ENCODE measurements around the gene PGLYRP4. TPM values are rescaled to one million over a fixed set of nuclear protein-coding genes. Genes with fewer than 3 reads are reported as not detected.
A peak's percentile ranks its signal among the peaks of the same experiment; 100 is the strongest.

Gene PGLYRP4
- total and polyA plus RNA-seq, 9 donors: not detected

DNA sequence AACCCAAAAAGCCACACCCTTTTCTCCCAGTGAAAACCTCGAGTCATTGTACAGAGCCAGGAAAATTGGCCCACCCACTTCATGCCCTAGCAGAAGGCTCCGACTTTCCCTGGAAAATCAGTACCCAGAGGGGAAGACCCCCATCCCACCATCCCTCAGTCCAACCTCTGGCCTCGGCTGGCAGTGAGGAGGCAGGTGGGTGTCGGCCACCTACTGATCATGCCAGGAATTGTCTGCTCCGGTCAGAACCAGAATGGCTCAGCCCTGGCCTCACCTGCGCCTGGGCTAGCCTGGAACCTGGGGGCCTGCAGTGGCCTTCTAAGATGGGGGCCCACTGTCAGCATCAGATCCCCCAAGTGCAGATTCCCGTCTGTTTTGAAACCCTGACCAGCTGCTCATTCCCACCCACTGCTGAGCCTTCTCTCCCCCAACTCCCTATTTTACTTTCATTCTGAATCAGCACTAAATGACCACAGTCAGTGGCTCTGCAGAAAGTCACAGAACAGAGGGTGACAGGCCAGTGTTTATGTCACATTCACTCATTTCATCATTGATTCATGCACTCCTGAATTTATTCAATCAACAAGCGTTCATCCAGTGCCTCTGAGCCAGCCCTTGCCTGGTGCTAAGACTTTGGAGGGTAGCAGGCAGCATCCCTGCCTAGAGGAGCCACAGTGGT, 6.0 kb upstream of the PGLYRP4 start:
- intact Hi-C loops (cut with DNase I): loop anchor here (5.0 to 10.0 kb wide), 5 partner anchors 138 to 213 kb away; partner anchors contain the start of gene S100A2 (in 3 of the 4)
- H3K27me3 ChIP-seq: no peaks in the 10 kb centered on the region
- no peaks in the 10 kb centered on the region for H3K9me3 ChIP-seq
- H3K4me1 ChIP-seq (ENCODE audit: insufficient read depth): no peaks in the 10 kb centered on the region
- H3K36me3 ChIP-seq: no peaks in the 10 kb centered on the region
- H3K4me3 ChIP-seq: no peak overlapping the region
- DNase-seq: no peak
- H3K27ac ChIP-seq: no peak overlapping the region
- WGBS, 3 donors: 76 to 77% (median 76%) methylated on average over 8 of the region's 8 CpGs
- TF ChIP-seq POLR2A (IDR thresholded peaks at IDR 0.05): no peak
- TF ChIP-seq, protein P1, sequence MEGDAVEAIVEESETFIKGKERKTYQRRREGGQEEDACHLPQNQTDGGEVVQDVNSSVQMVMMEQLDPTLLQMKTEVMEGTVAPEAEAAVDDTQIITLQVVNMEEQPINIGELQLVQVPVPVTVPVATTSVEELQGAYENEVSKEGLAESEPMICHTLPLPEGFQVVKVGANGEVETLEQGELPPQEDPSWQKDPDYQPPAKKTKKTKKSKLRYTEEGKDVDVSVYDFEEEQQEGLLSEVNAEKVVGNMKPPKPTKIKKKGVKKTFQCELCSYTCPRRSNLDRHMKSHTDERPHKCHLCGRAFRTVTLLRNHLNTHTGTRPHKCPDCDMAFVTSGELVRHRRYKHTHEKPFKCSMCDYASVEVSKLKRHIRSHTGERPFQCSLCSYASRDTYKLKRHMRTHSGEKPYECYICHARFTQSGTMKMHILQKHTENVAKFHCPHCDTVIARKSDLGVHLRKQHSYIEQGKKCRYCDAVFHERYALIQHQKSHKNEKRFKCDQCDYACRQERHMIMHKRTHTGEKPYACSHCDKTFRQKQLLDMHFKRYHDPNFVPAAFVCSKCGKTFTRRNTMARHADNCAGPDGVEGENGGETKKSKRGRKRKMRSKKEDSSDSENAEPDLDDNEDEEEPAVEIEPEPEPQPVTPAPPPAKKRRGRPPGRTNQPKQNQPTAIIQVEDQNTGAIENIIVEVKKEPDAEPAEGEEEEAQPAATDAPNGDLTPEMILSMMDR (IDR thresholded peaks at IDR 0.05): no peak
- no peak for TF ChIP-seq EP300 (IDR thresholded peaks at IDR 0.05)

DNA sequence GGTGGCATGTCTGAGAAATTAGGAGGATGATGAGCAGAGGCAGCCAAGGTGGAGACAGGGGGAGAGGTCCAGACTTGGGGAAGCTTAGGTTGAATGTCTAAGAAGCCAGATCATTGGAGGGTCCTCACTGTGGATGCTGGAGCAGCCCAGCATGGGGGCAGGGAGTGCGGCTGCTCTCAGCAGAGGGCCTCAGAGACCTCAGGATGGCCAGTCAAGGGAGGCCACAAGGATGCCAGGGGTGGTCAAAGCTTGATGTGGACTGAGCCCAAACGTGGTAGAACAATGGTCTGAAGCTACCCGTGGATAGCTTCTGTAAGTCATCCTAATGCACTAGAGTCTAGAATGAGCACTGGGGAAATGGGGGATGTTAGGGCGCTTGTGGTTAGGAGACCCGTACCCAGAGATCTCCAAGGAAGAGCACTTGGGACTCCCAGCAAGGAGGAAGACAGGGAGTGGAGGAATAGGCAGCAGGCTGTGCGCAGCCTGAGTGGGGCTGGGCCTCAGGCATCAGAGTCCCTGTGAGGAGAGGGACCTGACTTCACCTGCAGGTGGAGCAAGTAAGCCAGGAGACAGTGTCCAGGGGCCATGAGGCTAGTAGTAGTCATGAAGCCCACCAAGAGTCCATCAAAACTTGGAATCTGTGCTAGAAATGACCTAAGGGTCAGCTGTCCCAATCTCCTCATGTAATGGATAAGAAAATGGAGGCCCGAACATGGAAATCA, 4.7 kb upstream of the PGLYRP4 start:
- Histone ChIP-seq H3K4me3 (no peak overlapping the region), H3K36me3 (no peaks in the 10 kb centered on the region), H3K9me3 (no peaks in the 10 kb centered on the region), H3K27me3 (no peaks in the 10 kb centered on the region), H3K27ac (no peak overlapping the region), H3K4me1 (ENCODE audit: insufficient read depth) (no peaks in the 10 kb centered on the region)
- intact Hi-C loops (cut with DNase I): loop anchor here (5.0 to 10.0 kb wide), 4 partner anchors 139 to 214 kb away; partner anchors contain the start of gene S100A2 (in 3 of the 4)
- WGBS, 3 donors: 81 to 91% (median 83%) methylated on average over 7 of the region's 7 CpGs
- TF ChIP-seq, protein P1 (IDR thresholded peaks at IDR 0.05): no peak
- TF ChIP-seq POLR2A (IDR thresholded peaks at IDR 0.05): no peak
- TF ChIP-seq EP300 (IDR thresholded peaks at IDR 0.05): no peak
- peak in 1 of 5 donors; percentile 34 for DNase-seq

DNA sequence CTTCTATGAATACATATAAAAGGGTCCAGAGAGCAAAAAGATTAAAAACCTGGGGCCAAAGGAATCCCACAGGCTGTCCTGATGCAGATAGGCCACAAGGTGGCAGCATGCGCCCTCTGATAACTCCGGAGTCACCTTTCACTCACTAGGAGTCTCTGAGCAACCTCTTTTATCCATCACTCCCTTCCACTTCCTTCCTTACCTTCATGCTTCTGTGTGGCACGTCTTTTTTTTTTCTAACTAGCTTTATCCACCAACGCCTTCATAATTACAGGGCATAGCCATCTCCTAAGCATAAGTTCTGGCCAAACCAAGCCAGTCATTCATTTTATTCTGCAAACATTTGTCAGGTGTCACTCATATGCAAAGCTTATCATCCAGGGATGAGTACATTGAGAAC, 3.9 kb upstream of the PGLYRP4 start:
- no peaks in the 10 kb centered on the region for H3K9me3 ChIP-seq
- no peaks in the 10 kb centered on the region for H3K36me3 ChIP-seq
- H3K27me3 ChIP-seq: no peaks in the 10 kb centered on the region
- DNase-seq: peak; percentile 61 to 83 (median 77)
- H3K4me1 ChIP-seq (ENCODE audit: insufficient read depth): no peaks in the 10 kb centered on the region
- H3K27ac ChIP-seq: no peak overlapping the region
- 0 to 1% (median 1%) methylated on average over 4 of the region's 4 CpGs for WGBS, 3 donors
- no peak overlapping the region for H3K4me3 ChIP-seq
- intact Hi-C loops (cut with DNase I): loop anchor here (5.0 to 10.0 kb wide), 4 partner anchors 140 to 215 kb away; partner anchors contain the start of gene S100A2 (in 3 of the 4)
- TF ChIP-seq EP300 (IDR thresholded peaks at IDR 0.05): no peak
- TF ChIP-seq, protein P1 (IDR thresholded peaks at IDR 0.05): peak; percentile 56 to 85 (median 75)

DNA sequence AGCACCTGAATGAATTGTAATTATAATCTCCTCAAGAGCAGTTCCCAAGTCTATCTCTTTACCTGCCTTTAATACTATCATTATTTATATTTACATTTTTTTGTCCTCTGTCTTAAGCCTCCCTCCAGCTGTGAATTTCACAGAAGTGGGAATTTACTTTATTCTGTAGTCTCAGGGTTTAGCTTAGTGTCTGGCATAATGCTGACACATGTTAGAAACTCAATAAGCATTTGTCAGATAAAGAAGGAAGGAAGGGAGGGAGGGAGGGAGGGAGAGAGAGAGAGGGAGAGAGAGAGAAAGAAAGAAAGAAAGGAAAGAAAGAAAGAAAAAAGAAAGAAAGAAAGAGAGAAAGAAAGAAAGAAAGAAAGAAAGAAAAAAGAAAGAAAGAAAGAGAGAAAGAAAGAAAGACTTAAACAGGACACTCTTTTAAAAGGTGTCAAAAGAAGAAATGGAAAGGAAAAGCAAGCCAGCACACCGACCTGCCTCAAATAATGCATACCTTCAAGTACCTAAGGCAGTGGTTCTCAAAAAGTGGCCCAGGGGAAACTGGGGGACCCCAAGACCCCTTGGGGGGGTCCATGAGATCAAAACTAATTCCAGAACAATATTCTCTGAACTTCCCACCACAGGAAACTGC, 1.8 kb upstream of the PGLYRP4 start:
- H3K27ac ChIP-seq: no peak overlapping the region
- intact Hi-C loops (cut with DNase I): loop anchor here (5.0 to 10.0 kb wide), 4 partner anchors 142 to 217 kb away; partner anchors contain the start of gene S100A2 (in 3 of the 4)
- H3K4me1 ChIP-seq (ENCODE audit: insufficient read depth): no peaks in the 10 kb centered on the region
- TF ChIP-seq POLR2A (IDR thresholded peaks at IDR 0.05) (no peak), EP300 (IDR thresholded peaks at IDR 0.05) (no peak)
- TF ChIP-seq, protein P1 (IDR thresholded peaks at IDR 0.05): no peak
- no peaks in the 10 kb centered on the region for H3K9me3 ChIP-seq
- H3K4me3 ChIP-seq: no peak overlapping the region
- H3K27me3 ChIP-seq: no peaks in the 10 kb centered on the region
- H3K36me3 ChIP-seq: no peaks in the 10 kb centered on the region
- WGBS, 3 donors: 21 to 44% (median 36%) methylated on average over 1 of the region's 1 CpG
- DNase-seq: no peak

Measured in ovary (tissue), 9 donors.